Cardiac fibroblast (primary cell): Measurements from ENCODE around the gene LPCAT3.
"Not testable (repeated sequence)": the region's sequence is repeated elsewhere in the genome, so short reads cannot be mapped to it uniquely, and the experiment has no call there.

Source experiments
- DNase-seq, 2 donors: peaks; one replicate each; pipeline versions ENCODE4 v3.0.0 to v3.0.0-alpha.2; 2010; ENCODE audit warnings: low read depth in 2 of 2
- H3K4me3 ChIP-seq, 2 donors: replicated peaks in 1 of 2; 1 replicate in 1 of 2; 2 replicates in 1 of 2; pipeline ENCODE4 v1.5.1; 2011; ENCODE audit warnings: low read depth in 2 of 2, low read length in 2 of 2, mild to moderate bottlenecking in 2 of 2, moderate library complexity in 1 of 2
- TF ChIP-seq, protein P1 (sequence below): IDR thresholded peaks from one replicate; pipeline ENCODE4 v1.5.1; 2011; ENCODE audit warnings: low read depth, mild to moderate bottlenecking, low read length, inconsistent platforms

The LPCAT3 gene

DNA sequence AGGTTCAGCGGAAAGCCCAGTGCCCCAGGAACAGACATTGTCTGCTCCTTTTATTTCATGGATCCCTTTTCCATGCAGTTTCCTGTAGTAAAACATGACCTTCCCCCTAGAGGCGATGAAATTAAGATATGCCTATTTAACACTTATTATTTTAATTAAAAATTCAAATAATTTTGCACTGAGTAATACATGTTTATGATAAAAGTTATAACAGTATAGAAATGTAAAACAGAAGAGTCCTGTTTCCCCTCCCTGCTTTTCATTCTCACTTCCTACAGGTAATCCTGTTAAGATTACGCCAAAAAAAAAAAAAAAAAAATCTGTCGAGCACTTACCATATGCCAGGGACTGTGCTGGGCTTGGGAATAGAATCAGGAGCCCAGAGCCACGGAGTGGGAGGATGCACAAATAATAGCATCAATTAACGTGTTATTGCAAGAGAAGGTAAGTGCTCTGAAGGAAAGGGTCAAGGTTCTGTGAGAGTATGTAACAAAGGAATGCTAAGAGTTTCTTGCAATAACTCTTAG, 830 bp upstream of the LPCAT3 start:
- DNase-seq = no peak
- peak overlapping the region; percentile 27 to 89 for H3K4me3 ChIP-seq
- TF ChIP-seq, protein P1, sequence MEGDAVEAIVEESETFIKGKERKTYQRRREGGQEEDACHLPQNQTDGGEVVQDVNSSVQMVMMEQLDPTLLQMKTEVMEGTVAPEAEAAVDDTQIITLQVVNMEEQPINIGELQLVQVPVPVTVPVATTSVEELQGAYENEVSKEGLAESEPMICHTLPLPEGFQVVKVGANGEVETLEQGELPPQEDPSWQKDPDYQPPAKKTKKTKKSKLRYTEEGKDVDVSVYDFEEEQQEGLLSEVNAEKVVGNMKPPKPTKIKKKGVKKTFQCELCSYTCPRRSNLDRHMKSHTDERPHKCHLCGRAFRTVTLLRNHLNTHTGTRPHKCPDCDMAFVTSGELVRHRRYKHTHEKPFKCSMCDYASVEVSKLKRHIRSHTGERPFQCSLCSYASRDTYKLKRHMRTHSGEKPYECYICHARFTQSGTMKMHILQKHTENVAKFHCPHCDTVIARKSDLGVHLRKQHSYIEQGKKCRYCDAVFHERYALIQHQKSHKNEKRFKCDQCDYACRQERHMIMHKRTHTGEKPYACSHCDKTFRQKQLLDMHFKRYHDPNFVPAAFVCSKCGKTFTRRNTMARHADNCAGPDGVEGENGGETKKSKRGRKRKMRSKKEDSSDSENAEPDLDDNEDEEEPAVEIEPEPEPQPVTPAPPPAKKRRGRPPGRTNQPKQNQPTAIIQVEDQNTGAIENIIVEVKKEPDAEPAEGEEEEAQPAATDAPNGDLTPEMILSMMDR = no peak

GRCh38 chr12:7017870-7018349, 366 bp downstream of the LPCAT3 start:
- DNase-seq = no peak
- peak overlapping the region; percentile 87 to 89 for H3K4me3 ChIP-seq
- TF ChIP-seq, protein P1 = no peak

- TF ChIP-seq, protein P1 = no peak
- no peak for DNase-seq
- H3K4me3 ChIP-seq = peak overlapping the region; percentile 87 to 89
Measured at GRCh38 chr12:7016958-7017571, 1.2 kb downstream of the LPCAT3 start.

DNA sequence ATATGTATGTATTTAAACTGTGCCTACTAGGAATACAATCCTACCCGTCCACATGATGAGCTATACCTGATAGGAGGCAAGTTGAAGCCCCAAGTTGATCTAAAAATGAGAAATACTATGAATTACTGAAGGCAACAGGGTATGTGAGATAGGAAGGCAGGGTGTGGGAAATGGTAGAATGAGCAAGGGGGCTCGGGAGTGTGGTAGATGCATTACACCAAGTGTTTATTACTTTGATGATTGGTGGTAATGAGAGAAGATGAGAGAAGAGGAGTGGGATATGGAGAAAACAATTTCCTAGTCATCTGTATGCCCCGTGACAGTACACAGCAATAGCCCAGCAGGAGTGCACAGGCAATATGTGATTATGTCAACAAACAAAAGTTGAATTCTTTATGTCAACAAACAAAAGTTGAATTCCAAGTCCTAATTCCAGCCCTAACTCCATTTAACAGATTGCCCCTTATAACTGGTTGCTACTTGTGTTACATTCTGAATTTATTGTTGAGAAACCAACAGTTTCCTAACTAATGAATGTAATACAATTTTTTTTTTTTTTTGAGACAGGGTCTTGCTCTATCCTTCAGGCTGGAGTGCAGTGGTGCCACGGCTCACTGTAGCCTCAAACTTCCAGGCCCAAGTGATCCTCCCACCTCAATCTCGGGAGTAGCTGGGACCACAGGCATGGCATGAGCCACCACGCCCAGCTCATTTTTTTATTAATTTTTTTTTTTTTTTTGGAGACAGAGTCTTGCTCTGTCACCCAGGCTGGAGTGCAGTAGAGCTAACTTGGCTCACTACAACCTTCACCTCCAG, 2.5 kb downstream of the LPCAT3 start:
- no peak for DNase-seq
- TF ChIP-seq, protein P1 = no peak

GRCh38 chr12:7013101-7013500, 5.2 kb downstream of the LPCAT3 start:
- no peak for DNase-seq
- TF ChIP-seq, protein P1 = no peak
- H3K4me3 ChIP-seq = no peak overlapping the region

More for the DNA sequence above, 2.5 kb downstream of the LPCAT3 start:
- no peak overlapping the region for H3K4me3 ChIP-seq

GRCh38 chr12:7012024-7012607, 6.2 kb downstream of the LPCAT3 start:
- TF ChIP-seq, protein P1 = no peak
- DNase-seq = no peak
- no peak overlapping the region for H3K4me3 ChIP-seq

DNA sequence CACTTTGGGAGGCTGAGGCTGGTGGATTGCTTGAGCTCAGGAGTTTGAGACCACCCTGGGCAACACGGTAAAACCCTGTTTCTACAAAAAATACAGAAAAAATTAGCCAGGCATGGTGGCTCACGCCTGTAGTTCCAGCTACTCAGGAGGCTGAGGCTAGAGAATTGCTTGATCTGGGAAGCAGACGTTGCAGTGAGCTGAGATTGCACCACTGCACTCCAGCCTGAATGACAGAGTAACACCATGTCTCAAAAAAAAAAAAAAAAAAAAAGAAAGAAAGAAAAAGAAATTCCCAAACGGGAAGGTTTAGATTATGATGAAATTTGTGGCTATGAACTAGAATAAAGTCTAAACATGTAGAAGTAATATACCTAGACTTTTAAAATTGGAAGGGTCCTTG, 6.9 kb downstream of the LPCAT3 start:
- not testable (repeated sequence) for H3K4me3 ChIP-seq

More for the DNA sequence above, 6.9 kb downstream of the LPCAT3 start:
- DNase-seq = not testable (repeated sequence)
